Fibroblast of lung (primary cell): Measurements from ENCODE around the gene RUNX1.

ENCODE experiments used
- CTCF ChIP-seq, 2 donors: IDR thresholded peaks in 1 of 2; conservative IDR thresholded peaks in 1 of 2; 1 replicate in 1 of 2; 2 replicates in 1 of 2; pipeline ENCODE4 v1.5.1; 2011 to 2012; ENCODE audit warnings: low read length in 2 of 2, control low read depth in 1 of 2, inconsistent platforms in 1 of 2, low read depth in 1 of 2, mild to moderate bottlenecking in 1 of 2
- EZH2 ChIP-seq: IDR thresholded peaks from 2 replicates; pipeline ENCODE4 v1.5.1; 2012; ENCODE audit warnings: low read length, control low read depth, mild to moderate bottlenecking; ENCODE audit errors: missing control alignments

GRCh38 chr21:34897828-34898227, 151.3 kb downstream of the RUNX1 start:
- TF ChIP-seq CTCF (conservative IDR thresholded peaks at IDR 0.05 in 1 of 2, IDR thresholded peaks at IDR 0.05 in 1 of 2; ENCODE audit: low read depth in 1 of 2, low read length in 2 of 2): no peak
- no peak for TF ChIP-seq EZH2
